PC-3 (cell line): ENCODE measurements around the gene ZNF182.
"Not testable (repeated sequence)": the region's sequence is repeated elsewhere in the genome, so short reads cannot be mapped to it uniquely, and the experiment has no call there.

ENCODE experiments used
- CTCF ChIP-seq: fragments of 300-600 bp; sonication (generic); conservative IDR thresholded peaks from 2 replicates; pipeline ENCODE4 v1.5.1; 2017; ENCODE audit warnings: antibody characterized with exemption, low read depth, mild to moderate bottlenecking, low read length
- EZH2phosphoT487 ChIP-seq: fragments of 300-600 bp; sonication (generic); IDR thresholded peaks from 2 replicates; pipeline ENCODE4 v1.6.1; 2018; ENCODE audit warnings: mild to moderate bottlenecking, antibody characterized with exemption, low read length, borderline replicate concordance

GRCh38 chrX:48020472-48020871, 16.7 kb upstream of the ZNF182 start:
- TF ChIP-seq CTCF, EZH2phosphoT487: not testable (repeated sequence)
